ENCODE data around the gene TARS3. TPM values are rescaled to one million over a fixed set of nuclear protein-coding genes. Genes with fewer than 3 reads are reported as not detected.

Gene TARS3
- total and polyA plus RNA-seq, 2 donors (not counting 3 experiments of a cell fraction or from before 2014, with no cell fraction given), result 0.91 to 8.2 TPM

GRCh38 chr15:101657968-101658784, 66.1 kb downstream of the TARS3 start:
- H3K79me2 ChIP-seq (ENCODE audit: control insufficient read depth, insufficient read depth, low read length), result no peaks in the 10 kb centered on the region
- H3K4me3 ChIP-seq (replicated peaks in 1 of 3; ENCODE audit: insufficient read depth in 1 of 3, low read depth in 1 of 3, low read length in 3 of 3), result no peak overlapping the region
- no peak for TF ChIP-seq POLR2A (IDR thresholded peaks at IDR 0.05; ENCODE audit: low read depth, low read length)
- TF ChIP-seq JUN (IDR thresholded peaks at IDR 0.05; ENCODE audit: borderline replicate concordance, insufficient read depth, insufficient read length, low read depth), result no peak
- TF ChIP-seq, protein P1, sequence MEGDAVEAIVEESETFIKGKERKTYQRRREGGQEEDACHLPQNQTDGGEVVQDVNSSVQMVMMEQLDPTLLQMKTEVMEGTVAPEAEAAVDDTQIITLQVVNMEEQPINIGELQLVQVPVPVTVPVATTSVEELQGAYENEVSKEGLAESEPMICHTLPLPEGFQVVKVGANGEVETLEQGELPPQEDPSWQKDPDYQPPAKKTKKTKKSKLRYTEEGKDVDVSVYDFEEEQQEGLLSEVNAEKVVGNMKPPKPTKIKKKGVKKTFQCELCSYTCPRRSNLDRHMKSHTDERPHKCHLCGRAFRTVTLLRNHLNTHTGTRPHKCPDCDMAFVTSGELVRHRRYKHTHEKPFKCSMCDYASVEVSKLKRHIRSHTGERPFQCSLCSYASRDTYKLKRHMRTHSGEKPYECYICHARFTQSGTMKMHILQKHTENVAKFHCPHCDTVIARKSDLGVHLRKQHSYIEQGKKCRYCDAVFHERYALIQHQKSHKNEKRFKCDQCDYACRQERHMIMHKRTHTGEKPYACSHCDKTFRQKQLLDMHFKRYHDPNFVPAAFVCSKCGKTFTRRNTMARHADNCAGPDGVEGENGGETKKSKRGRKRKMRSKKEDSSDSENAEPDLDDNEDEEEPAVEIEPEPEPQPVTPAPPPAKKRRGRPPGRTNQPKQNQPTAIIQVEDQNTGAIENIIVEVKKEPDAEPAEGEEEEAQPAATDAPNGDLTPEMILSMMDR (IDR thresholded peaks at IDR 0.05; ENCODE audit: extremely low read depth in 1 of 2, insufficient read depth in 1 of 2, low read depth in 1 of 2, low read length in 2 of 2), result no peak
- no peak for TF ChIP-seq FOS (IDR thresholded peaks at IDR 0.05; ENCODE audit: borderline replicate concordance, insufficient read depth, low read length)
- no peak for TF ChIP-seq EZH2 (IDR thresholded peaks at IDR 0.05; ENCODE audit: borderline replicate concordance, low read depth, low read length, severe bottlenecking)
- no peak for TF ChIP-seq GATA2 (IDR thresholded peaks at IDR 0.05; ENCODE audit: insufficient read depth, insufficient read length, low read depth, low read length)
- TF ChIP-seq MYC (IDR thresholded peaks at IDR 0.05; ENCODE audit: low read depth, low read length), result no peak
- TF ChIP-seq MAX (IDR thresholded peaks at IDR 0.05; ENCODE audit: insufficient read depth, insufficient read length), result no peak
- no peak for TF ChIP-seq POLR2AphosphoS5 (IDR thresholded peaks at IDR 0.05; ENCODE audit: insufficient read depth, low read depth, low read length)
- peaks cover 5% of the 10 kb centered on the region for H3K4me1 ChIP-seq (ENCODE audit: control insufficient read depth, extremely low read depth, insufficient read depth, low read length)
- FAIRE-seq (no peak), DNase-seq (ENCODE audit: low read depth, low spot score) (peak; percentile 56)
- H3K27ac ChIP-seq (ENCODE audit: insufficient read depth, low read depth, low read length), result no peak overlapping the region
- ChIA-PET POLR2A (no interaction called here), CTCF (interaction anchor here (0.7 to 2.2 kb wide), 5 partner anchors 9 to 358 kb away, joined by 3 to 7 read pairs (median 3); no protein-coding TSS in a partner anchor)
- no peaks in the 10 kb centered on the region for H3K36me3 ChIP-seq (ENCODE audit: control insufficient read depth in 2 of 2, extremely low read depth in 1 of 2, insufficient read depth in 2 of 2, low read length in 2 of 2)
- H4K20me1 ChIP-seq (replicated peaks; ENCODE audit: control insufficient read depth, extremely low read depth, insufficient read depth, low read length), result no peaks in the 10 kb centered on the region
- no peaks in the 10 kb centered on the region for H3K27me3 ChIP-seq (ENCODE audit: control insufficient read depth in 2 of 2, insufficient read depth in 2 of 2, low read length in 2 of 2)
- dilution Hi-C loops (cut with MboI; ENCODE audit: extremely low pct_ligation_motif_present, low sequenced_read_pairs), result no loop called here
- H3K4me2 ChIP-seq (ENCODE audit: insufficient read depth, low read length), result no peak overlapping the region
- no peak overlapping the region for H3K9ac ChIP-seq (replicated peaks; ENCODE audit: extremely low read depth, insufficient read depth, low read length)
- no peaks in the 10 kb centered on the region for H3K9me1 ChIP-seq (replicated peaks; ENCODE audit: control insufficient read depth, extremely low read depth, insufficient read depth, low read length)
- H3K9me3 ChIP-seq (replicated peaks; ENCODE audit: control insufficient read depth, insufficient read depth, low read length), result no peaks in the 10 kb centered on the region
- BruUV-seq (replicated peaks), result no TSS peak
- intact Hi-C loops (cut with micrococcal nuclease), result no loop called here
- H2AFZ ChIP-seq (ENCODE audit: low read depth, low read length), result no peak overlapping the region
